CD4-positive, alpha-beta T cell treated with Interleukin-4 for 1 hour (primary cell): ENCODE results near the gene BRME1.

Experiments used
- DNase-seq, 2 donors: peaks; one replicate each; pipeline ENCODE4 v3.0.0-alpha.2; 2020 to 2022

Gene BRME1

DNA sequence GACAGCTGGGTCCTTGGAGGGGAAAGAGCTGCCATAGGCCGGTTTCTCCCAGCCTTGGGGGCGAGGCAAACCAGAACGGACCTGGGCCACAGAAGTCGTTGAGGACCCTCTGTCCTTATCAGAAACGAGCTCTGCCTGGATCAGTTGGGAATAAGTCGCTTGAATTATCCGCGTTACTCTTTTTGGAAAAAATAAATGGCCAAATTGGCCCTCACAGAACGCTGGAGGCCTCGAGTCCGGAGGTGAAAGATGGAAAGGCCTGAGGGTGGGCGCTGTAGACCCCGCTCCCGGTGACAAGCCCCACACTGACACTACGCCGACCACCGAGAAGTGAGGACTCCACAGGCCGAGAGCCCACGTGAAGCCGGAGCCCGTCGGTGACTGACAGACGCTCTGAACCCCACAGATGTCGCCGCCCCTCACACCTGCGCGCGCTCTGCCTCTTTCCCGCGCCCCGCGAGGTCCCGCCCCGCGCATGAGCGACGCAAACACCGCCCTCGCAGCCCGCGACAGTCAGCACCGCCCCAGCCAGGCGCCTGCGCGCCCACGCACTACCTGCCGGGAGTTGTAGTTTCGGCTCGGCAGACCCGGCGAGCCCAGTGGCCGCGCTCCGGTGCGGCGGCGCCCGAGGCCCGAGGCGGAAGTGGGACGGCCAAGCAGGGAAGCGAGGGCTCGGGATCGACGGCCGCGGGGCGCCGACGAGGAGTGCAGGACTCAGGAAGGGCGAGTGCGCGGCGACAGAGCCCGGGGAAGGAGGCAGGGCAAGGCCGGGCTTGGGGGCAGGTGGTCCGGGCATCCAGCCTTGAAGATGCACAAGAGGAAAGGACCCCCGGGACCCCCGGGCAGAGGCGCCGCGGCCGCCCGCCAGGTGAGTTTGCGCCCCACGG is at the start of gene BRME1, which contains the start of gene CC2D1A:
TSS of gene BRME1 (minus strand) at position 484 of the 887 bp plus-strand sequence. CDS start 1,225 bp downstream, outside the sequence.
TSS of gene CC2D1A (plus strand) at position 568 of the 887 bp plus-strand sequence. CDS start at position 809, 241 bp downstream.
- peak; percentile 94 for DNase-seq

- no peak for DNase-seq
Observed at GRCh38 chr19:13954185-13954584, 48.3 kb upstream of the BRME1 start.

DNA sequence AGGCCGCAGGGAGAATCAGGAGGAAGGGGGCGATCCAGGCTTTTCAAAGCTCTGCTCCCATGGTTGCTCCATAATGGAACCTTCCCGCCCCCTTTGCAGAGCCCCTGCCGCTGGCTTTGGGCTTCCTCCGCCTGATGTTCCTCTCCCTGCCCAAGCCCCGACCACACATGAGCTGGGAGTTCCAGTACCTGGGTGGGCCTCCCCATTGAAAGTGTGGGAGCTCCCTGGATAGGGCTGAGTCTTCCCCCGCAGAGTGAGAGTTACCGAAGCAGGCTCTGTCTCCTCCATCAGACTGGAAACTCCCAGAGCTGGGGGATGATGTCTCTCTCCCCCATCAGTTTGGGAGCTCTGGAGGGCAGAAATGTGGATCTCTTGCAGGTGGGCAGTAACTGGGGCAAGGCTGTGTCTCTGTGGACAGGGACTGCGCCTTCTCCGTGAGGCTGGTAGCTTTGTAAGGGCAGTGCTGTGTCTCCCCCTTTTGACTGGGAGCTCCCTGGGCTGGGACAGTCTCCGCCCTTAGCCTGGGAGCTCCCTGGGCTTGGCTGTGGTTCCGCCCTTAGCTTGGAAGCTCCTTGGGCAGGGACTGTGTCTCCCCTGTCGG is 47.1 kb upstream of the BRME1 start:
- DNase-seq, result no peak

DNA sequence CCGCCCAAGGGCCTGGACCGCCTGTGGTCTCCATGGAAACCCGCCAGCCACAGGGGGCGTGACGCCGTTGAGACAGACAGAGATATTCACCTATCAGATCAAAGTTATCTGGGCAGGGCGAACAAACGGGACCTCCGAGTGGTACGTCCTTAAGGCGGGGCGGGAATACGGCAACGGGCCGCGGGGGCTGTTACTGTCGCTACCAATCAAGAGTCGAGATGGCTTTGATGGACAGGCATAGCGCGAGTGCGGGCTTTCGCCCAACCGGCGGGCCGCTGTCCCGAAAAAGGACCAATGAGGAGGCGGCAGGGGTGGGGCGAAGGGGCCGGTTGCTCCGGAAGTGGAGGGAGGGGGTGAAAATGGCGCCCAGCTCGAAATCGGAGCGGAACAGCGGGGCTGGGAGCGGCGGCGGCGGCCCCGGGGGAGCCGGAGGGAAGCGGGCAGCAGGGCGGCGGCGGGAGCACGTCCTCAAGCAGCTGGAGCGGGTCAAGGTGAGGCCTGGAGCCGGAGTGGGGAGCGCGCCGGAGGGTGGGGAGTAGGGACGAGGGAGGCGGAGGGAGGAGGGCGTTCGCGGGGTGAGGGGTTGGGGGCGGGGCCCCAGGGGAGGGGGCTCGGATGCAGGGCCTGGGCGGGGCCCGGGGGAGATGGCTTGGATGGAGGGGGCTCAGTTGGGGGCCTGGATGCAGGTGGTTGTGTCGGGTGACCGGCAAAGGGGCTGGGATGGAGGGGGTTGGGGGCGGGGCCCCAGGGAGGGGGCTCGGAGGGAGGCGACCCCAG is 46.4 kb upstream of the BRME1 start, which contains the start of gene DCAF15:
TSS of gene DCAF15 (plus strand) at position 356 of the 777 bp plus-strand sequence. CDS start at position 360, 4 bp downstream.
- DNase-seq, result peak; percentile 100

GRCh38 chr19:13951799-13952153 is 45.9 kb upstream of the BRME1 start:
- DNase-seq, result no peak

DNA sequence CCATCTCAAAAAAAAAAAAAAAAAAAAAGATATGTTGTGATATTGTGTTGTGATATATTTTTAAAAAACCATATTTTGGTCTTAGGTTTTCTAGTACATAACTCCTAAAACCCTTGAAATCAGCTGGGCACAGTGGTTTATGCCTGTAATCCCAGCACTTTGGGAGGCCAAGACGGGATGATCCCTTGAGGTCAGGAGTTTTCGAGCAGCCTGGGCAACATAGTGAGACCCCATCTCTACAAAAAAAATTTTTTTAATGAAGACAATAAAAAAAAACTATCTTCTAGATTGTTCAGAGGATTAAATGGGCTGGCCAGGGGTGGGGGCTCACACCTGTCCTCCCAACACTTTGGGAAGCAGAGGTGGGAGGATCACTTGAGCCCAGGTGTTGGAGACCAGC is 45.1 kb upstream of the BRME1 start:
- DNase-seq, result no peak

GRCh38 chr19:13946414-13946813 is 40.5 kb upstream of the BRME1 start:
- DNase-seq, result no peak

- DNase-seq, result no peak
Observed at GRCh38 chr19:13942023-13942684, 36.2 kb upstream of the BRME1 start.

- no peak for DNase-seq
Observed at GRCh38 chr19:13938301-13939064, 32.6 kb upstream of the BRME1 start, which contains the start of gene PODNL1. PODNL1 (minus strand) TSS chr19:13938417; CDS start chr19:13938181, 236 bp downstream.

- no peak for DNase-seq
Observed at GRCh38 chr19:13937479-13938300, 31.8 kb upstream of the BRME1 start.

DNA sequence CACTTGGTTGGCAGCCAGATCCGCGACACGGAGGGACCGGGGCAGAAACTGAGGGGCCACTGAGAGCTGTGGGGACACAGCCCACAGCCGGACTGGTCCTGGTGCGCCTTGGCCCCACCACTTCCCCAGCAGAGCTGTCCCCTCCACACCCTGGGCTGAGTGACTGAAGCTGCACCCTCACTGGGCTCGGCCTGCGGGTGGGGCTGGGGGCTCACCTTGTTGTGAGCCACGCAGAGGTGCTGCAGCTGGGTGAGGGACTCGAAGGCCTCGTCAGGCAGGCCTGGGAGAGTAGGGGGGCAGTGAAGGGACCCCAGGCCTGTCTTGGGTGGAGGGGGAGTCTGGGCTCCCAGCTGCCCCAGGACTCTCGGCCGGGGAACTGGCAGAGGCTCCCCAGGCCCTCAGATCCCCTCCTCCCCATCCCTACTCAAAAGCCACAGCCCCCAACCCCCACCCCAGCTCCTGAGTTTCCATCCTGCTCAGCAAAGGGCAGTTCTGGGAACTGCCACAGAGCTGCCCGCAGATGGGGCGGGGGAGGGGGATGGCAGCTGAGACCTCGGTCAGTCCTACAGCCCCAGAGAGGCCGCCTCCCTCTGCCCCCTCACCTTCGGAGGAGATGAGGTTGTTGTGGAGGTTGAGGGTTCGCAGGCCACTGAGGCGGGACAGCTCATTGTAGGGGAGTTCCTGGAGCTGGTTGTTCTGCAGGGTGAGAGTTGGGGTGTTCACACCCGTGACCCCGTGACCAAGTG is 30.0 kb upstream of the BRME1 start:
- DNase-seq, result no peak

GRCh38 chr19:13934785-13935109 is 28.8 kb upstream of the BRME1 start:
- DNase-seq, result no peak

- no peak for DNase-seq
Observed at GRCh38 chr19:13932911-13933393, 27.0 kb upstream of the BRME1 start.

GRCh38 chr19:13932149-13932637 is 26.3 kb upstream of the BRME1 start:
- DNase-seq, result no peak

GRCh38 chr19:13931391-13932148 is 25.7 kb upstream of the BRME1 start:
- DNase-seq, result no peak

- no peak for DNase-seq
Observed at GRCh38 chr19:13930402-13930801, 24.5 kb upstream of the BRME1 start.

- DNase-seq, result no peak
Observed at GRCh38 chr19:13929956-13930355, 24.0 kb upstream of the BRME1 start.

DNA sequence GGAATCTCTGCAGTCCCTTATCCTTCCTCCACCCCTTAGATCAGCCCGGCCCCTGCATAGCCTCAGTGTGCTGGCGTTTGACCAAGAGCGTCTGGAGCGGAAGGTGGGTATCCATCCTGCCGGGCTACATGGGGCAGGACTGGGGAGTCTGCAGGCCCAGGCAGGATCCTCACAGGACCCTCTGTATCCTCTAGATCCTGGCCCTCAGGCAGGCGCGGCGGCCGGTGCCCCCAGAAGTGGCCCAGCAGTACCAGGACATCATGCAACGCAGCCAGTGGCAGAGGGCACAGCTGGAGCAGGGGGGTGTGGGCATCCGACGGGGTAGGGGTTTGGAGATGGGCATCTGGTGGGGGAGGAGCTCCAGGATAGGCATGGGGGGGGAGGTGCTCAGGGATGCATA is 23.4 kb upstream of the BRME1 start:
- no peak for DNase-seq

GRCh38 chr19:13926715-13927114 is 20.8 kb upstream of the BRME1 start:
- no peak for DNase-seq
